Measurements from ENCODE around the gene SUPT6H.

The SUPT6H gene

DNA sequence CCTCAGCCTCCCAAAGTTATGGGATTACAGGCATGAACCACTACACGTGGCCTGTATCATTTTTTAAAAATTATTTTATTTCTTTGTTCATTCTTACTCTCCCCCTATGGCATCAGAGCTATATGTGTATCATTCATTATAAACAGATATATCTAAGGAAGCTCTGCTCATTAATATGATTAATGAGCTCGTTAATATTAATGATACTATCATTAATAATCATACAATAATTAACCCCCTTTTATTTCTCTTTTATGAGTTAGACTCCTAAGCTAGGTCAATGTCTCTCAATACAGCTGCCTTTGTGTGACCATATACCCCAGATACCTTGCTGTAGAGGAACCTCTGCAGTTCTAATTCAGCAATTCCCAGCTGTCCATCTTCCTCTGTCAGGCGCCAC lies 43.5 kb upstream of the SUPT6H start:
- H3K4me1 ChIP-seq (ENCODE audit: insufficient read depth, insufficient read length) = peaks cover 3% of the 10 kb centered on the region
- no peak overlapping the region for H3K9ac ChIP-seq (ENCODE audit: insufficient read length, low read depth)
- no peak overlapping the region for H3K4me3 ChIP-seq (ENCODE audit: insufficient read length, low read depth)
- no peaks in the 10 kb centered on the region for H3K27me3 ChIP-seq (ENCODE audit: insufficient read depth, insufficient read length)
- H3K9me3 ChIP-seq (ENCODE audit: insufficient read depth, low read length) = no peaks in the 10 kb centered on the region
- peaks cover 93% of the 10 kb centered on the region for H3K36me3 ChIP-seq (ENCODE audit: insufficient read depth, insufficient read length, low read length)
- no peak for TF ChIP-seq ZNF274 (IDR thresholded peaks at IDR 0.05; ENCODE audit: low read depth, low read length)
- TF ChIP-seq SUZ12 (IDR thresholded peaks at IDR 0.05; ENCODE audit: extremely low read depth, insufficient read depth, insufficient read length) = no peak
- TF ChIP-seq YY1 (IDR thresholded peaks at IDR 0.05; ENCODE audit: insufficient read depth, insufficient read length) = no peak
- DNase-seq (ENCODE audit: low read depth, low spot score) = no peak

DNA sequence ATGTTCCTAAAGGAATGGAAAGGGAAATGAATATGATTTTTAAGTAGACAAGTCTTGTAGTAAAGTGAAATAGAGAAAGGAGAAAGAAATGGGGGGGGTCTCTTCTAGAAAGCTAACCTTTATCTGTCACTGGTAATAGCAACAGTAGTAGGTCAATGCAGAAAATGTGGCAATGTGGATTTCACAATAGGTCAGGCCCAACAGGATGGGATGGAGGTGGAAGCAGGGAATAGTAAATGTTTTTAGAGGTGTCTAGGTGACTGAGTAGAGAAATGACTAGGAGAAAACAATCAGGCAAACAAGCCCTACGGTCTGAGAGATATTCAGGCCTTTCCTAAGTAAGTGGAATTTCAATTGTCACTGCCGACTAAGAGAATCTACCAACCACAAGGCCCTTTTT lies 42.0 kb upstream of the SUPT6H start:
- H3K9me3 ChIP-seq (ENCODE audit: insufficient read depth, low read length) = no peaks in the 10 kb centered on the region
- TF ChIP-seq YY1 (IDR thresholded peaks at IDR 0.05; ENCODE audit: insufficient read depth, insufficient read length) = no peak
- TF ChIP-seq SUZ12 (IDR thresholded peaks at IDR 0.05; ENCODE audit: extremely low read depth, insufficient read depth, insufficient read length) = no peak
- H3K4me1 ChIP-seq (ENCODE audit: insufficient read depth, insufficient read length) = no peaks in the 10 kb centered on the region
- H3K9ac ChIP-seq (ENCODE audit: insufficient read length, low read depth) = no peak overlapping the region
- no peak for DNase-seq (ENCODE audit: low read depth, low spot score)
- H3K4me3 ChIP-seq (ENCODE audit: insufficient read length, low read depth) = no peak overlapping the region
- H3K36me3 ChIP-seq (ENCODE audit: insufficient read depth, insufficient read length, low read length) = peaks cover 93% of the 10 kb centered on the region
- H3K27me3 ChIP-seq (ENCODE audit: insufficient read depth, insufficient read length) = no peaks in the 10 kb centered on the region

DNA sequence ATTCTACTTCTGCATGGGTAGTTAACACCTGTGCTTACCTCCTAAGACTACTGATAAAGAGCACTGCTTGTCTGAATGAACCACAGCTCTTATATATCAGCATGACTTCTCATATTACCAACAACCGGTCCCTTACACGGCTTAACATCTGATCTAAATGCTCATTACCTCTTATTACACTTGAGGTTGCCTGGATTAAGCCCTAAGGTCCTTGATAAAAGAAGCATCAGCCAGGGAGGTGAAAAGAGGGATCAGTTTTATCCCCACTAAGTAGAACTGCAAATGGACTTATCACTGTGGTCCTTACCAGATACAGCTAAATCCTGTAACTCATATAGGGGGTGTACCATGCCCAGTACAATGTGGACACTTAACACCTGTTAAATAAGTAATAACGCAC lies 39.8 kb upstream of the SUPT6H start:
- no peaks in the 10 kb centered on the region for H3K9me3 ChIP-seq (ENCODE audit: insufficient read depth, low read length)
- TF ChIP-seq SUZ12 (IDR thresholded peaks at IDR 0.05; ENCODE audit: extremely low read depth, insufficient read depth, insufficient read length) (no peak), ZNF274 (IDR thresholded peaks at IDR 0.05; ENCODE audit: low read depth, low read length) (no peak), YY1 (IDR thresholded peaks at IDR 0.05; ENCODE audit: insufficient read depth, insufficient read length) (no peak)
- H3K27me3 ChIP-seq (ENCODE audit: insufficient read depth, insufficient read length) = no peaks in the 10 kb centered on the region
- no peak for DNase-seq (ENCODE audit: low read depth, low spot score)
- no peak overlapping the region for H3K9ac ChIP-seq (ENCODE audit: insufficient read length, low read depth)
- no peaks in the 10 kb centered on the region for H3K4me1 ChIP-seq (ENCODE audit: insufficient read depth, insufficient read length)
- H3K36me3 ChIP-seq (ENCODE audit: insufficient read depth, insufficient read length, low read length) = peaks cover 91% of the 10 kb centered on the region
- H3K4me3 ChIP-seq (ENCODE audit: insufficient read length, low read depth) = no peak overlapping the region

DNA sequence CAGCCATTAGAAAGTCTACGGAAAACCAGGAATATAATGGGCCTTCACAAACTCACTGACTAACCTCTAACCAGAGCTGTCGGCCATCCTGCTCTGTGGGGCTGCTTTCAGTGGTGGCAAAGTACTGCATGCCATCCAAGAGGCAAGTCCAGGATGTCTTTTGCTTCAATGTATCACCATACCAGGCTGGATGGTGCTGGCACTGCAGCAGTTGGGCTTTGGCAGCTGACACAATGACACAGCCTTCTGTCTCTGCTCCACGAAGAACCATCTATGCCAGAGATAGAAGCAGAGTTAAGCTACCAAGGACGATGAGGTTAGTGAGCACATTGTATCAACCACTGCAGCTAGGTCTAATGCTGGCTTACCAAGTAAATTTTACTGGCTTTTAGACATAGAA lies 38.3 kb upstream of the SUPT6H start:
- Histone ChIP-seq H3K9ac (ENCODE audit: insufficient read length, low read depth) (no peak overlapping the region), H3K9me3 (ENCODE audit: insufficient read depth, low read length) (no peaks in the 10 kb centered on the region), H3K27me3 (ENCODE audit: insufficient read depth, insufficient read length) (no peaks in the 10 kb centered on the region), H3K36me3 (ENCODE audit: insufficient read depth, insufficient read length, low read length) (peaks cover 91% of the 10 kb centered on the region), H3K4me1 (ENCODE audit: insufficient read depth, insufficient read length) (no peaks in the 10 kb centered on the region), H3K4me3 (ENCODE audit: insufficient read length, low read depth) (no peak overlapping the region)
- DNase-seq (ENCODE audit: low read depth, low spot score) = no peak
- TF ChIP-seq SUZ12 (IDR thresholded peaks at IDR 0.05; ENCODE audit: extremely low read depth, insufficient read depth, insufficient read length) (no peak), ZNF274 (IDR thresholded peaks at IDR 0.05; ENCODE audit: low read depth, low read length) (no peak), YY1 (IDR thresholded peaks at IDR 0.05; ENCODE audit: insufficient read depth, insufficient read length) (no peak)

DNA sequence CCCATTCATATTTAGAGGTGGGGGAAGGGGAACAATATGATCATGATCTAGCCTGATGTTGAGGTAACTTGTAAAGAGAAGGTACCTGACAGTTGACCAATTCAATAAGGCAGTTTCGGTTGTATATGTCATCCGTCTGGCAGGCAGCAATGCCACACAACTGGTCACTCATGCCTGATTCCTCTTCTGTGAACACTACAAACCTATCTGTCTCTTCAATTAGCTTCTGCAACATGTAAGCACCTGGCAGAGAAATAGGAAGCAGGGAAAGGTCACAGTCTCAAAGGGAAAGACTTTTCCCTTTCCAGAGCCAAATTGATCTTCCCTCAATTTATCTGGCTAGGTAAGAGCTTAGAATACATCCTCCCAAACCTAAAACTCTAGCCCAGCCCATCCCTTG lies 37.9 kb upstream of the SUPT6H start:
- H3K4me3 ChIP-seq (ENCODE audit: insufficient read length, low read depth) = no peak overlapping the region
- H3K27me3 ChIP-seq (ENCODE audit: insufficient read depth, insufficient read length) = no peaks in the 10 kb centered on the region
- H3K4me1 ChIP-seq (ENCODE audit: insufficient read depth, insufficient read length) = no peaks in the 10 kb centered on the region
- no peaks in the 10 kb centered on the region for H3K9me3 ChIP-seq (ENCODE audit: insufficient read depth, low read length)
- peaks cover 91% of the 10 kb centered on the region for H3K36me3 ChIP-seq (ENCODE audit: insufficient read depth, insufficient read length, low read length)
- TF ChIP-seq SUZ12 (IDR thresholded peaks at IDR 0.05; ENCODE audit: extremely low read depth, insufficient read depth, insufficient read length) (no peak), ZNF274 (IDR thresholded peaks at IDR 0.05; ENCODE audit: low read depth, low read length) (no peak)
- H3K9ac ChIP-seq (ENCODE audit: insufficient read length, low read depth) = no peak overlapping the region
- no peak for DNase-seq (ENCODE audit: low read depth, low spot score)

DNA sequence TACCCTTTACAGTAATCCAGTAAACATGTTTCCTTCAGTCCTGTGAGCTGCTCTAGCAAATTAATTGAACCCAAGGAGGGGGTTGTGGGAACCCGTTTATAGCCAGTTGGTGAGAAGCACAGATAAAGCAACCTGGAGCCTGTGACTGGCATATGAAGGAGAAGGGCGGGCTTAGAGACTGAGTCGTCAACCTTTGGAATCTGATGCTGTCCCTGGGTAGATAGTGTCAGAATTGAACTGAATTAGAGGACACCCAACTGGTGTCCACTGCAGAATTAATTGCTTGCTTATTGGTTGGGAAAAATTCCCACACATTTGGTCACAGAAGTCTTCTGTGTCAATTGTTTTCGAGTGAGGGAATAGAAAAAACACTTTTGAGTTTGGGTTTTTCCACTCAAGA lies 35.2 kb upstream of the SUPT6H start:
- H3K4me3 ChIP-seq (ENCODE audit: insufficient read length, low read depth) = no peak overlapping the region
- DNase-seq (ENCODE audit: low read depth, low spot score) = no peak
- H3K4me1 ChIP-seq (ENCODE audit: insufficient read depth, insufficient read length) = no peaks in the 10 kb centered on the region
- TF ChIP-seq ZNF274 (IDR thresholded peaks at IDR 0.05; ENCODE audit: low read depth, low read length) (no peak), SUZ12 (IDR thresholded peaks at IDR 0.05; ENCODE audit: extremely low read depth, insufficient read depth, insufficient read length) (no peak), YY1 (IDR thresholded peaks at IDR 0.05; ENCODE audit: insufficient read depth, insufficient read length) (no peak)
- no peaks in the 10 kb centered on the region for H3K9me3 ChIP-seq (ENCODE audit: insufficient read depth, low read length)
- H3K27me3 ChIP-seq (ENCODE audit: insufficient read depth, insufficient read length) = no peaks in the 10 kb centered on the region
- no peak overlapping the region for H3K9ac ChIP-seq (ENCODE audit: insufficient read length, low read depth)
- H3K36me3 ChIP-seq (ENCODE audit: insufficient read depth, insufficient read length, low read length) = peaks cover 85% of the 10 kb centered on the region

DNA sequence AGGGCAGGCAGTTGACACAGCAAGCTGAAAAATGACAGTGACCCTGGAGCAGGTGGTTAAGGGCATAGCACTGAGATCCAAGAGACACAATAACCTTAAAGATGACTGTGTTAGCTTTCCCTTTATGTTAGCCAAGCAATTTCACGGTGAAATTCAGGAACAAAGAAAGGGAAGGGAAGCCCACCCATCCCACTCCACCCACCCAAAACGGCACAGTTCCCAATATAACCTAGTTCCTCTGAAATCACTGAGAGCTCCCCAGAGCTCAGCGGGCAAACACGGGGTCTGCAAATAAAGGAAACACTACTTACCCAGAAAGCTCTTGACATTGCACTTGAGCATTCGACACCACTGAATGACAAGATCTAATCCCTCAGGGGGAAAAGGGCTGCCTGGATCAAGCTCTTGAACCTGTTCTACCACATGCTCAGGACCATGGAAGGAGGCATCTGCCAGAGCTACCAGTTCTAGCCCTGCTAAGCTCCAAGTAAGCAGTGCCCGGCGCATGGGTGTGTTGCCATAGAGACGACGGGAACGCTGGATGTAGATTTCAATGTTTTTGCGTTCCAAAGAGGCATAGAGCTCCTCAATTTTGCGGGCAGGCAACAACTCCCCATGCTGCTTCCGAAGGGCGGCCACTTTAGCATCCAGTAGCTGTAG lies 27.7 kb upstream of the SUPT6H start:
- Histone ChIP-seq H3K36me3 (ENCODE audit: insufficient read depth, insufficient read length, low read length) (peaks cover 95% of the 10 kb centered on the region), H3K27me3 (ENCODE audit: insufficient read depth, insufficient read length) (no peaks in the 10 kb centered on the region), H3K4me3 (ENCODE audit: insufficient read length, low read depth) (no peak overlapping the region), H3K4me1 (ENCODE audit: insufficient read depth, insufficient read length) (no peaks in the 10 kb centered on the region), H3K9ac (ENCODE audit: insufficient read length, low read depth) (no peak overlapping the region), H3K9me3 (ENCODE audit: insufficient read depth, low read length) (no peaks in the 10 kb centered on the region)
- TF ChIP-seq SUZ12 (IDR thresholded peaks at IDR 0.05; ENCODE audit: extremely low read depth, insufficient read depth, insufficient read length) (no peak), ZNF274 (IDR thresholded peaks at IDR 0.05; ENCODE audit: low read depth, low read length) (no peak), YY1 (IDR thresholded peaks at IDR 0.05; ENCODE audit: insufficient read depth, insufficient read length) (no peak)
- DNase-seq (ENCODE audit: low read depth, low spot score) = no peak

Measured in NT2/D1 (cell line).